ENCODE measurements around the gene MCC. TPM values are rescaled to one million over a fixed set of nuclear protein-coding genes. Genes with fewer than 3 reads are reported as not detected.

The MCC gene
- total and polyA plus RNA-seq, 4 donors = 1.6 to 38.6 (median 11.2) TPM

GRCh38 chr5:113266913-113267227 is 221.4 kb downstream of the MCC start:
- ATAC-seq (ENCODE audit: insufficient read depth, low FRiP score) = no peak
- H3K4me3 ChIP-seq = no peak overlapping the region
- H3K4me1 ChIP-seq (ENCODE audit: control insufficient read depth in 5 of 5, insufficient read depth in 5 of 5, low read length in 5 of 5) = peaks cover 0 to 40% (median 8%) of the 10 kb centered on the region in 5 donors
- WGBS, 2 donors = 69 to 79% methylated on average over 3 of the region's 3 CpGs
- TF ChIP-seq CTCF (IDR thresholded peaks at IDR 0.05; ENCODE audit: control extremely low read depth, extremely low read depth) = no peak
- H3K36me3 ChIP-seq (ENCODE audit: control insufficient read depth in 4 of 4, insufficient read depth in 4 of 4, low read length in 4 of 4) = no peaks in the 10 kb centered on the region
- no peak overlapping the region for H3K9ac ChIP-seq (ENCODE audit: insufficient read depth in 1 of 2, low read length in 2 of 2)
- no peak overlapping the region for H3K27ac ChIP-seq (ENCODE audit: low read depth in 1 of 2, low read length in 1 of 2)
- DNase-seq = no peak
- H3K9me3 ChIP-seq (ENCODE audit: control insufficient read depth in 4 of 4, insufficient read depth in 3 of 4, low read length in 3 of 4) = no peaks in the 10 kb centered on the region
- H3K27me3 ChIP-seq (ENCODE audit: control insufficient read depth in 3 of 3, insufficient read depth in 3 of 3, low read length in 2 of 3) = no peaks in the 10 kb centered on the region

- Histone ChIP-seq H3K27me3 (ENCODE audit: control insufficient read depth in 3 of 3, insufficient read depth in 3 of 3, low read length in 2 of 3) (no peaks in the 10 kb centered on the region), H3K9ac (ENCODE audit: insufficient read depth in 1 of 2, low read length in 2 of 2) (no peak overlapping the region), H3K36me3 (ENCODE audit: control insufficient read depth in 4 of 4, insufficient read depth in 4 of 4, low read length in 4 of 4) (no peaks in the 10 kb centered on the region), H3K4me1 (ENCODE audit: control insufficient read depth in 5 of 5, insufficient read depth in 5 of 5, low read length in 5 of 5) (peaks cover 0 to 40% (median 8%) of the 10 kb centered on the region in 5 donors), H3K27ac (ENCODE audit: low read depth in 1 of 2, low read length in 1 of 2) (no peak overlapping the region), H3K4me3 (no peak overlapping the region), H3K9me3 (ENCODE audit: control insufficient read depth in 4 of 4, insufficient read depth in 3 of 4, low read length in 3 of 4) (no peaks in the 10 kb centered on the region)
- TF ChIP-seq CTCF (IDR thresholded peaks at IDR 0.05; ENCODE audit: control extremely low read depth, extremely low read depth) = no peak
- ATAC-seq (ENCODE audit: insufficient read depth, low FRiP score) = no peak
- peak in 2 of 3 donors; percentile 50 to 57 for DNase-seq
- 84 to 90% methylated on average over 4 of the region's 4 CpGs for WGBS, 2 donors
Observed at GRCh38 chr5:113266227-113266912, 221.9 kb downstream of the MCC start.

GRCh38 chr5:113265190-113265589 is 223.1 kb downstream of the MCC start:
- TF ChIP-seq CTCF (IDR thresholded peaks at IDR 0.05; ENCODE audit: control extremely low read depth, extremely low read depth) = no peak
- Histone ChIP-seq H3K9ac (ENCODE audit: insufficient read depth in 1 of 2, low read length in 2 of 2) (no peak overlapping the region), H3K27me3 (ENCODE audit: control insufficient read depth in 3 of 3, insufficient read depth in 3 of 3, low read length in 2 of 3) (no peaks in the 10 kb centered on the region), H3K4me1 (ENCODE audit: control insufficient read depth in 5 of 5, insufficient read depth in 5 of 5, low read length in 5 of 5) (peaks cover 0 to 34% (median 8%) of the 10 kb centered on the region in 5 donors), H3K27ac (ENCODE audit: low read depth in 1 of 2, low read length in 1 of 2) (no peak overlapping the region), H3K9me3 (ENCODE audit: control insufficient read depth in 4 of 4, insufficient read depth in 3 of 4, low read length in 3 of 4) (no peaks in the 10 kb centered on the region), H3K36me3 (ENCODE audit: control insufficient read depth in 4 of 4, insufficient read depth in 4 of 4, low read length in 4 of 4) (no peaks in the 10 kb centered on the region), H3K4me3 (no peak overlapping the region)
- no peak for DNase-seq
- 91 to 95% methylated on average over 4 of the region's 4 CpGs for WGBS, 2 donors
- ATAC-seq (ENCODE audit: insufficient read depth, low FRiP score) = no peak

- Histone ChIP-seq H3K9ac (ENCODE audit: insufficient read depth in 1 of 2, low read length in 2 of 2) (peak overlapping the region in 1 of 2 donors; percentile 73), H3K27me3 (ENCODE audit: control insufficient read depth in 3 of 3, insufficient read depth in 3 of 3, low read length in 2 of 3) (no peaks in the 10 kb centered on the region), H3K9me3 (ENCODE audit: control insufficient read depth in 4 of 4, insufficient read depth in 3 of 4, low read length in 3 of 4) (no peaks in the 10 kb centered on the region), H3K4me1 (ENCODE audit: control insufficient read depth in 5 of 5, insufficient read depth in 5 of 5, low read length in 5 of 5) (peaks cover 0 to 28% (median 8%) of the 10 kb centered on the region in 5 donors), H3K4me3 (no peak overlapping the region), H3K36me3 (ENCODE audit: control insufficient read depth in 4 of 4, insufficient read depth in 4 of 4, low read length in 4 of 4) (no peaks in the 10 kb centered on the region), H3K27ac (ENCODE audit: low read depth in 1 of 2, low read length in 1 of 2) (no peak overlapping the region)
- DNase-seq (peak; percentile 53 to 94 (median 90)), ATAC-seq (ENCODE audit: insufficient read depth, low FRiP score) (no peak)
- no peak for TF ChIP-seq CTCF (IDR thresholded peaks at IDR 0.05; ENCODE audit: control extremely low read depth, extremely low read depth)
- WGBS, 2 donors = 73 to 76% methylated on average over 6 of the region's 6 CpGs
Observed at GRCh38 chr5:113264046-113264445, 224.2 kb downstream of the MCC start.
